Urinary bladder (tissue), 4 donors: ENCODE data around the gene MAP10. TPM values are rescaled to one million over a fixed set of nuclear protein-coding genes. Genes with fewer than 3 reads are reported as not detected.
A peak's percentile ranks its signal among the peaks of the same experiment; 100 is the strongest.
"Not testable (repeated sequence)": the region's sequence is repeated elsewhere in the genome, so short reads cannot be mapped to it uniquely, and the experiment has no call there.

Experiments
- DNase-seq: peaks from one replicate; pipeline ENCODE4 v3.0.0-alpha.2; 2015; ENCODE audit errors: extremely low spot score
- H3K27ac ChIP-seq: one replicate; pipeline ENCODE4 v1.5.1; 2013; ENCODE audit warnings: low read depth, mild to moderate bottlenecking, moderate library complexity
- H3K36me3 ChIP-seq: one replicate; pipeline ENCODE4 v1.6.1; 2013; ENCODE audit warnings: mild to moderate bottlenecking, moderate library complexity; ENCODE audit not compliant: insufficient read depth
- H3K4me1 ChIP-seq: one replicate; pipeline ENCODE4 v1.6.1; 2013; ENCODE audit warnings: mild to moderate bottlenecking, moderate library complexity; ENCODE audit not compliant: insufficient read depth
- H3K4me3 ChIP-seq: one replicate; pipeline ENCODE4 v1.5.1; 2013; ENCODE audit warnings: low read depth, low read length
- WGBS: extraction: QIAGEN DNeasy Blood & Tissue Kit; methylation state at CpG from one replicate; pipeline ENCODE4 v1.1.7; 2013; 5-methylcytosine and 5-hydroxymethylcytosine counted together
- polyA plus RNA-seq: library from polyadenylated mRNA; stranded (reverse); fragments of 200-250 nt; gene quantifications from one replicate; pipeline ENCODE4 v1.2.3, GENCODE V29; 2013
- total RNA-seq: library from RNA; depleted of rRNA; stranded (reverse); fragments of >200 nt; gene quantifications from one replicate; pipeline ENCODE4 v1.2.3, GENCODE V29; 2014
- donor health status: healthy with polysubstance abuse.
- donor health status: healthy.

The MAP10 gene
- total and polyA plus RNA-seq, 2 donors: 2.4 to 5.4 TPM

DNA sequence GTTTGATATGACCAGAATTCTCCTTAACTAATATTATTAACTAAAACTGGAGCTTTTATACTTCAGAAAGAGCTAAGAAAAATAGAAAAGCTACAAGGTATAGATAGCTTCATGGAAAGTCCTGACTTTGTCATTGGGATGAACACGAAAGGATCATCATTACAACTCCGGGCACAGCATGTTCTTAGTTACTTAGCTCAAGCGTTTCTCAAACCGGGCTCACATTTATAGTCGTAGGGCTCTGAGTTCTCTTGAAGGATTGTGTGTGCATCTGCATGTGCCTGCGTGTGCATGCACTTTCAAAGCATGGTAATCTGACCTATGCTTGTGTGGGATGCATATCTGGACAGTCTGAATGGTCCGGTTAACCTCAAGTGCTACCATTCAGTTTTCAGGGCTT lies 20.4 kb upstream of the MAP10 start:
- 85% methylated on average over 7 of the region's 7 CpGs for WGBS
- Histone ChIP-seq H3K36me3 (no peaks in the 10 kb centered on the region), H3K4me3 (no peak overlapping the region), H3K27ac (no peak overlapping the region), H3K4me1 (no peaks in the 10 kb centered on the region)
- no peak for DNase-seq

DNA sequence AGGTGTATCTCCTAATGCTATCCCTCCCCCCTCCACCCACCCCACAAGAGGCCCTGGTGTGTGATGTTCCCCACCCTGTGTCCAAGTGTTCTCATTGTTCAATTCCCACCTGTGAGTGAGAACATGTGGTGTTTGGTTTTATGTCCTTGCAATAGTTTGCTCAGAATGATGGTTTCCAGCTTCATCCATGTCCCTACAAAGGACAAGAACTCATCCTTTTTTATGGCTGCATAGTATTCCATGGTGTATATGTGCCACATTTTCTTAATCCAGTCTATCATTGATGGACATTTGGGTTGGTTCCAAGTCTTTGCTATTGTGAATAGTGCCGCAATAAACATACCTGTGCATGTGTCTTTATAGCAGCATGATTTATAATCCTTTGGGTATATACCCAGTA lies 19.6 kb upstream of the MAP10 start:
- not testable (repeated sequence) for DNase-seq, H3K36me3 ChIP-seq, H3K27ac ChIP-seq, H3K4me3 ChIP-seq, H3K4me1 ChIP-seq
- WGBS: 100% methylated on average over 1 of the region's 1 CpG

GRCh38 chr1:232786845-232787455 lies 18.3 kb upstream of the MAP10 start:
- H3K27ac ChIP-seq: no peak overlapping the region
- H3K4me1 ChIP-seq: no peaks in the 10 kb centered on the region
- WGBS: 90% methylated on average over 7 of the region's 7 CpGs
- no peak overlapping the region for H3K4me3 ChIP-seq
- no peaks in the 10 kb centered on the region for H3K36me3 ChIP-seq
- no peak for DNase-seq

DNA sequence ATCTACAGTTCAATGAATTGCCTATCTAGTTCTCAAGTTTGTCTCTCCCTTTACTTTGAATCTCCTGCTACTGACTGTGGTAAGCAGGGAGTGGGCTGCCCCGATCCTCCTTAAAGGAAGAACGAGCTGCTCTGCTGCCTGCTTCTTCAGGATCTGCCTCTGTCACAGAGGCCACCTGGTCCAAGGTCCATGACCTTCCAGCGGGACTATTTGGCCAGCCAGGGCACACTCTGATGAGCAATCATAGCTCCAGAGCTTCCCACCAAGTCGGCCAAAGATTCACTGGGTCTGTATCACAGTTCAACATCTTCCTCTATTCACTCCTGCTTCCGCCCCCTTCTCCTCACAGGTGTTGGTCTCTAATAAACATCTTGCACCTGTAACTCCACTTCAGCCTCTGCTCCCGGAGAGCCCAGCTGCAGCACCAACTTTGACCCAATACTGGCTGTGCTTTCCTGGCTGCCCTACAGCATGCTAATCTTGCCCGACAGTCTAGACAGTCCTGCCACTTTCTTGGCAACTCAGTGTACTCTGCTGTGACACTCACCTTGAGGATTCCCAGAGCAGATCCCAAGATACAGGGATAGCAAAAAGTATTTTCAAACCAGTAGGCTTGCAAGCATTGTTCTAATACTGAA lies 16.9 kb upstream of the MAP10 start:
- no peaks in the 10 kb centered on the region for H3K36me3 ChIP-seq
- no peak for DNase-seq
- no peak overlapping the region for H3K27ac ChIP-seq
- no peak overlapping the region for H3K4me3 ChIP-seq
- 83% methylated on average over 7 of the region's 7 CpGs for WGBS
- no peaks in the 10 kb centered on the region for H3K4me1 ChIP-seq

DNA sequence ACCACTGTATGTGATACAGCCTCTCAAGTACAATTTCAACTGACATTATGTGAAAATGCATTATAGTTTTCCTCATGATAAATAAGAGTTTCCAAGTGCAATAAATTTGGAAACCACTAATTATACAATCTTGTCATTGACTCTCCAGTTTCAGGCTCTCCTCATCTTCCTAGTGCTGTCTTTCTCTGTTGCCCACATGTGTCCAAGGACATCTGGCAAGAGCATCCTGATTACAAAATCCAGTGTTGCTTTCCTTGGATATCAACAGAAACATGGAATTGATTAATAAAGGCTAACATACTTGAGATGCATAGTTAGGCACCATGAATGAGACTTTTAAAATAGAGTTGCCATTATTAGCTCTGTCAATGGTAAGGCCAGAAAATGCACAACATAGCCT lies 15.6 kb upstream of the MAP10 start:
- no peak for DNase-seq
- no peak overlapping the region for H3K27ac ChIP-seq
- H3K36me3 ChIP-seq: no peaks in the 10 kb centered on the region
- no peak overlapping the region for H3K4me3 ChIP-seq
- no peaks in the 10 kb centered on the region for H3K4me1 ChIP-seq

DNA sequence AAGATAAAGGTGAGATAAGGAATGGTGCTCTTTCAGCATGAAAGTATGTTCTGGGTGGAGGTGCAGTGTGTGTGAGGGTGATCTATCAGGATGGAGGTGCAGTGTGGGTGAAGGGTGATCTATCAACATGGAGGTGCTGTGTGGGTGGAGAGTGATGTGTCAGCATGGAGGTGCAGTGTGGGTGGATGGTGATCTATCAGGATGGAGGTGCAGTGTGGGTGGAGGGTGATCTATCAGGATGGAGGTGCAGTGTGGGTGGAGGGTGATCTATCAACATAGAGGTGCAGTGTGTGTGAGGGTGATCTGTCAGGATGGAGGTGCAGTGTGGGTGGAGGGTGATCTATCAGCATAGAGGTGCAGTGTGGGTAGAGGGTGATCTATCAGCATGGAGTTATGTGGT lies 12.3 kb upstream of the MAP10 start:
- Histone ChIP-seq H3K4me3 (no peak overlapping the region), H3K4me1 (no peaks in the 10 kb centered on the region), H3K36me3 (no peaks in the 10 kb centered on the region), H3K27ac (no peak overlapping the region)
- no peak for DNase-seq

- no peak overlapping the region for H3K4me3 ChIP-seq
- no peaks in the 10 kb centered on the region for H3K36me3 ChIP-seq
- H3K4me1 ChIP-seq: no peaks in the 10 kb centered on the region
- no peak overlapping the region for H3K27ac ChIP-seq
- WGBS: 11% methylated on average over 3 of the region's 3 CpGs
- DNase-seq: no peak
These were observed 11.3 kb upstream of the MAP10 start for GRCh38 chr1:232793944-232794343.

- H3K4me3 ChIP-seq: no peak overlapping the region
- H3K36me3 ChIP-seq: no peaks in the 10 kb centered on the region
- H3K4me1 ChIP-seq: no peaks in the 10 kb centered on the region
- DNase-seq: no peak
- 44% methylated on average over 3 of the region's 3 CpGs for WGBS
- H3K27ac ChIP-seq: no peak overlapping the region
These were observed 9.6 kb upstream of the MAP10 start for GRCh38 chr1:232795497-232796053.

DNA sequence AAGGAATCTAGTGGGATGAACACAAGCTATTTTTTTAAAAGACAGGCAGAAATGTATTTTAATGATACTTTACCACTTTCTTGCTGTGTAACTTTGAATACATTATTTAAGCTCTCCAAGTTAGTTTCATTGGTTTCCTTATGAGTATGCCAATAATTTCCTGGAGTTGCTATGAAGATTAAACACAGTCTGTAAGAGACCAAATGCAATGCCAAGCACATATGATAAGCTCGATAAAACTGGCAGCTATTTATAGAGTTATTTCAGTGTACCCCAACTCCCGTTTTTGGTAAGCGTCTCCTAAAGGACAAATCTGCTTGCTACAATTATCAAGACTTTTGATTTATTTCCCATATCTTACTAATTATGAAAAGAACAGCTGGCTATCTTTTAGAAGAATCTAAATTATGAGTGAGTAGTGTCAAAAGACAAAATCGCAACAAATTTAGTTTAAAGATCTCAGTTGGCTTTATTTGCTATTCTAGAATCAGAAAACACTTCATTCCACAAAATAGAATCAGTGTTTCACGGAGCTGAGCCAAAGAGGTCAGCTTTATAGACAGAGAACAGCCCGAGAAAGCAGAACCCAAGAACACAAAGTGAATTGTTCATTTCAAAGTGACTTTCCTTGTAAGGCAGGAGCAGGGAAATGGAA lies 7.2 kb upstream of the MAP10 start:
- no peaks in the 10 kb centered on the region for H3K4me1 ChIP-seq
- no peaks in the 10 kb centered on the region for H3K36me3 ChIP-seq
- no peak for DNase-seq
- WGBS: 38% methylated on average over 6 of the region's 6 CpGs
- no peak overlapping the region for H3K27ac ChIP-seq
- H3K4me3 ChIP-seq: no peak overlapping the region

- no peaks in the 10 kb centered on the region for H3K36me3 ChIP-seq
- H3K27ac ChIP-seq: no peak overlapping the region
- no peak overlapping the region for H3K4me3 ChIP-seq
- no peak for DNase-seq
- no peaks in the 10 kb centered on the region for H3K4me1 ChIP-seq
- 78% methylated on average over 2 of the region's 2 CpGs for WGBS
These were observed 6.3 kb upstream of the MAP10 start for GRCh38 chr1:232798920-232799319.

DNA sequence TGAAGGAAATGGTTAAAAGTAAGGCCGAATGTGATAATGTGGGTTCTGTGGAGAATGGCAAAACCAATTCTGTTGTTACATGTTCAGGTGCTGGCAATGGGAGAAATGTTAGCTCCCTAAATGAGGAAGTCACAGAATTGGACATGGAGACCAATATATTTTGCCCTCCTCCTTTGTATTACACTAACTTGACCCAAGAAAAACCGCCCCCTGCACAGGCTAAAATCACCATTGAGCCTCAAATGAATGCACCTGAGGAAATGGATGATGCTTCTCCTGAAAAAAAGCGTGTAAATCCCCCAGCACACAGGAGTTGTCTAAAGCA lies 932 bp downstream of the MAP10 start:
- Histone ChIP-seq H3K4me1 (no peaks in the 10 kb centered on the region), H3K4me3 (peak overlapping the region; percentile 69), H3K27ac (no peak overlapping the region), H3K36me3 (no peaks in the 10 kb centered on the region)
- DNase-seq: no peak
- WGBS: 81% methylated on average over 3 of the region's 3 CpGs

DNA sequence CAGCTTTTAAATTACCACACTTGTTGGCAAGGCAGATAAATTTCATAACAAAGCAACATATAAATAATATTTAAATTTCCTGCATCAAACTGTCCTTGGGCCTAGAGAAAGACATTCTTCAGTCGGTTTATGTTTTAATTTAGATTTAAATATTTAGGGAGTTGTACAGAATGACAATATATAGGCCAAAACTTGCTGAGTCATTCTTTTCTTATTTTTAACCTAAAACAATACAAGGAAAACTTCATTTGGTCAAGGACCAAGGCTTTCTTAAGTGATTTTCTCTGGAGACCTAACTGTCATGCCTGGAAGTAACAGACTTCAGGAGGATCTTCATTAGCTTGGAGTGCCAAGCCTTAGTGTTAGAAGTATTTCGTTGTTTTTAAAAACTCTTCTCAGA lies 5.6 kb downstream of the MAP10 start:
- no peak for DNase-seq
- Histone ChIP-seq H3K27ac (no peak overlapping the region), H3K4me1 (no peaks in the 10 kb centered on the region), H3K36me3 (no peaks in the 10 kb centered on the region), H3K4me3 (no peak overlapping the region)
- 74% methylated on average over 2 of the region's 2 CpGs for WGBS

GRCh38 chr1:232812560-232812959 lies 7.3 kb downstream of the MAP10 start:
- no peak overlapping the region for H3K4me3 ChIP-seq
- no peak overlapping the region for H3K27ac ChIP-seq
- peaks cover 2% of the 10 kb centered on the region for H3K36me3 ChIP-seq
- DNase-seq: no peak
- WGBS: 84% methylated on average over 2 of the region's 2 CpGs
- H3K4me1 ChIP-seq: no peaks in the 10 kb centered on the region

DNA sequence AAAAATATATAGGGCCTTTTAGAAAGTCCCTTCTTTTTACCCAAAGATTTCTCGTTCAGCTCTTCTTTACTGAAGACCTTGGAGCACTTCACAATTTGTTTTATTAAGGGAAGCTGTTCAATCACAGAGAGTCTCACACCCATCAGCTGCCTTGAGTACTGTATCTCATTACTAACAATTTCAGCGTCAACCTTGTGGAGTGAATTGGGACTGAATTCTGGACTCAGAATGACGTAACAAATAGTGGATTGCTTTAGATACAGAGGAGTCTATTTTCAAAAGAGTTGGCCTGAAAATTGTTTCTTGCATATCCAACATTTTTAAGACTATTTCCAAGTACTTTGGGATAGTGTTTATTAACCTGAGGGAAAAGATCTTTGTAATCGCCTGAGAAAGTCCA lies 7.9 kb downstream of the MAP10 start:
- Histone ChIP-seq H3K4me3 (no peak overlapping the region), H3K27ac (no peak overlapping the region), H3K36me3 (peaks cover 2% of the 10 kb centered on the region), H3K4me1 (no peaks in the 10 kb centered on the region)
- WGBS: 95% methylated on average over 4 of the region's 4 CpGs
- DNase-seq: no peak
